Adipose tissue (tissue), 3 donors: ENCODE data around the gene LANCL2. TPM values are rescaled to one million over a fixed set of nuclear protein-coding genes. Genes with fewer than 3 reads are reported as not detected.

Experiments
- H3K27ac ChIP-seq: one replicate; pipeline ENCODE4 v1.5.1; 2013; ENCODE audit warnings: low read depth, low read length
- WGBS, 3 donors: extraction: QIAGEN DNeasy Blood & Tissue Kit; methylation state at CpG; one replicate each; pipeline ENCODE4 v1.1.7; 2013; 5-methylcytosine and 5-hydroxymethylcytosine counted together
- polyA plus RNA-seq, 3 donors: library from polyadenylated mRNA; stranded (reverse); fragments of 200-250 nt; gene quantifications; one replicate each; pipeline ENCODE4 v1.2.3, GENCODE V29; 2013
- donor health status: healthy with polysubstance abuse.
- donor health status: Bipolar disorder and iron deficiency.
- donor health status: healthy.

Gene LANCL2
- polyA plus RNA-seq, 3 donors, result 4.5 to 13.3 (median 6.6) TPM

DNA sequence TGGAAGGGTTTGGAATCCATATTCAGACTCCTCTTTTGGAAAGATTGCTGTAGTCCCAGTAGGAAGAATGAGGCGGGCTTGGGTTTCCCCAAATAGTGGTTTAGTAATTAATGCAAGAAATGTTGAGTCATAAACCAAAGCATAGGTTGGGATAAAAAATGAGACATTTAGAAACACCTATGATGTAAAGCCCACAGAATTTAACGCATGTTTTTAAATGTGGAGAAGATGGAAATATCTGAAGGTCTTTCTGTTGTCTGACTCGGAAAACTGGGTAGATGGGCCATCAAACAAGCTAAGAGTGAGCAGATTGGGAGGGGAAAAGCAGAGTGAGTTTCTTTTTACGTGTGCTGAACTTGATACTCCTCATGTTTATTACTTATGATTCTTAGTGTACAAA, 62.2 kb downstream of the LANCL2 start:
- WGBS, 3 donors, result 64 to 92% (median 76%) methylated on average over 4 of the region's 4 CpGs
- no peak overlapping the region for H3K27ac ChIP-seq

- 76 to 84% (median 81%) methylated on average over 11 of the region's 11 CpGs for WGBS, 3 donors
- no peak overlapping the region for H3K27ac ChIP-seq
These were observed 62.7 kb downstream of the LANCL2 start for GRCh38 chr7:55427800-55428199.

- WGBS, 3 donors, result 53 to 85% (median 77%) methylated on average over 11 of the region's 11 CpGs
- H3K27ac ChIP-seq, result no peak overlapping the region
These were observed 64.8 kb downstream of the LANCL2 start for GRCh38 chr7:55429835-55430499.

DNA sequence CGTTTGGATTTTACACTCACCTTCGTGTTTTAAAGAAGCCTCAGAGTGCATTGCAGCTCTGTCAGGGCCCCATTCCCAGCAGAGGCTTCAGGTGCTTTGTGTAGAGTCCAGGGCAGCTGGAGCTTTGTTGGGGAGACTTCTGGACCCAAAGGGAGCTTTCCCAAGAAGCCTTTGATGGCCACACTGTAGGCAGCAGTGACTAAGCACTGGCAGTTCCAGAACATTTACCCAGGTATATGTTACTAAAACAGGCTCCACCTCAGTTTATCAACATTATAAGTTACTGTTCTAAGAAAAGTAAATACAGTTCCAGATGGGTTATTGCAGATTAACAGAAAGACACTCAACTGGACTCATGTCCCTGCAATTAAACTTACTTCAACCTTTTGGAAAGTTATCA, 66.8 kb downstream of the LANCL2 start:
- no peak overlapping the region for H3K27ac ChIP-seq

GRCh38 chr7:55432506-55432905, 67.4 kb downstream of the LANCL2 start:
- WGBS, 3 donors, result 74 to 87% (median 87%) methylated on average over 3 of the region's 3 CpGs
- H3K27ac ChIP-seq, result no peak overlapping the region

More for the DNA sequence above, 66.8 kb downstream of the LANCL2 start:
- WGBS, 3 donors, result 23 to 48% (median 32%) methylated on average over 2 of the region's 2 CpGs

DNA sequence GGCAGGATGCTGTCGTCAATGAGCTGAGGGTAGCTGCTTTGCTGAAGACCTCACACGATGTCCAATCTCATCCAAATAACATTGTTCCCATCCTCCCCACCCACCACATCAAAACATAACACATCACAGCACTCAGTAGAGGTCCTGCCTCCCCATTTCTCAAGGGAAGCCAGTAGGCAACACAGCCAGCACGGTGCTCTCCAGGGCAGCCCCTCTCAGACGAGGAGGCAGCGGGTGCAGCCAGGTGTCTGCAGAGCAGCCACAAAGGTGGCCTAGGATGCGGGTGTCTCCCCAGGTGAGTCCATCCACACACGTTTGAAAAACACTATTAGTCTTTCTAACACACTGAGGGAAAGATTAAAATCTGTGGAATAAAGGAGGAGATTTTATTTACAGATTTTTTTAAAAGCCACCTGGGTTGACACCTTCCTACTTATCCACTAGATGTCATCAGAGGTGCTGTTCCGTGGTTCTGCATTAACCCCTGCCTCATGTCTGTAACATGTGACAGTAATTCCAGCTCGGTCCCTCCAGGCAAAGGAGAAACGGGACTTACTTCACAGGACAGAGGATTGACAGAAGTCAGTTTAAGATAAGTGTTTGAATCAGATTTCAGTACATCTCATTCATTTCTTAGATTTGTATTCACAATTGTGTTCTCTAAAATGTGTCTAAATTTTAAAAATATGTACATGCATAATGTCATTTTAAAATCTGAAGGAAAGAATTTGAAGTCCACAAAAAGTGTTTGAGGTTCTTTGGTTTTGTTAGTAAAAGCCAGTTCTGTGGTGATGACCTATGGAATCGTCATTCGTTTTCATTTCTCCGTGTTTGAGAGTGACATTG, 68.0 kb downstream of the LANCL2 start:
- 60 to 69% (median 68%) methylated on average over 13 of the region's 13 CpGs for WGBS, 3 donors
- H3K27ac ChIP-seq, result no peak overlapping the region

- no peak overlapping the region for H3K27ac ChIP-seq
- 77 to 84% (median 78%) methylated on average over 10 of the region's 10 CpGs for WGBS, 3 donors
These were observed 70.3 kb downstream of the LANCL2 start for GRCh38 chr7:55435466-55435865.

- WGBS, 3 donors, result 79 to 86% (median 83%) methylated on average over 10 of the region's 10 CpGs
- H3K27ac ChIP-seq, result no peak overlapping the region
These were observed 71.3 kb downstream of the LANCL2 start for GRCh38 chr7:55436457-55436856.

DNA sequence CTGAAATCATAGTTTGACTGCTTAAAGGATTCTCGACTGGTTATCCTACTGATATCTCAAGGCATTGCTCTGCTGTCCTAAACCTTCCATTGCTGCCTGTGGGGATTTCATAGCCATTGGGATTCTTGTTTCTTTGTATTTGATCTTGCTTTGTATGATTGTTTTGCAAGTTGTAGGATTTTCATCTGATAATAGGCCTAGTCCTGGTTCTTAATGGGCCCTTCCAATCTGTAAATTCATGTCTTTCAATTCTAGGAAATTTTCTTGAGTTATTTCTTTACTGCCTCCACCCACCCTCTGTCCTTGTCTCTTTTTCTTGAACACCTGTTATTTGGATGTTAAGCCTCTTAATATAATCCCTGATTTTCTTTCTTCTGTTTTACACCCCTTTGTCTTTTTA, 72.2 kb downstream of the LANCL2 start:
- WGBS, 3 donors, result 94 to 100% (median 96%) methylated on average over 1 of the region's 1 CpG
- no peak overlapping the region for H3K27ac ChIP-seq

DNA sequence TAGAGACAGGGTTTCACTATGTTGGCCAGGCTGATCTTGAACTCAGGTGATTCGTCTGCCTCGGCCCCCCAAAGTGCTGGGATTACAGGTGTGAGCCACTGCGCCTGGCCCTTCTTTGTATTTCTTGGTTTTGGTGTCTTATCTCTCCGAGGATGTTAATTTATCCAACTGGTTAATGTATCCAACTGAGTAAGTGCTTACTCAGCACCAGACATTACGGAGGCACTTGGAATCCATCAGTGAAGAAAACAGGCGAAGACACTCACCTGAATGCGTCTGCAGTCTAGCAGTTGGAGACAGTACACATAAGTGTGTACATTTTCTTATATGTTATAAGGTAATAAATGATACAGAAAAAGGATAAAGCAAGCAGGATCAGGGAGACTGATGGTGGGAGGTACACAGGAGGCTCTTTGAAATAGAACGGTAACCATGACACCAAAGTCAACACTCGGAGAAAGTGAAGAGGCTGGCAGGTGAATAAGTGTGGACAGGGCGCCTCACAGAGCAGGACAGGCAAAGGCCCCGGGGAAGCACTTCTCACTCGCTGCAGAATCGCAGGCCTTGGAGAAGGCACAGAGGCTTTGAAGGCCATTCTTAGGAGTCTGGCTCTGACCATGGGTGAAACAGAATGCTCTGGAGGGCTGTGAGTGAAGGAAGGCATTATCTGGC, 73.1 kb downstream of the LANCL2 start:
- H3K27ac ChIP-seq, result no peak overlapping the region
- WGBS, 3 donors, result 78 to 90% (median 89%) methylated on average over 13 of the region's 13 CpGs

DNA sequence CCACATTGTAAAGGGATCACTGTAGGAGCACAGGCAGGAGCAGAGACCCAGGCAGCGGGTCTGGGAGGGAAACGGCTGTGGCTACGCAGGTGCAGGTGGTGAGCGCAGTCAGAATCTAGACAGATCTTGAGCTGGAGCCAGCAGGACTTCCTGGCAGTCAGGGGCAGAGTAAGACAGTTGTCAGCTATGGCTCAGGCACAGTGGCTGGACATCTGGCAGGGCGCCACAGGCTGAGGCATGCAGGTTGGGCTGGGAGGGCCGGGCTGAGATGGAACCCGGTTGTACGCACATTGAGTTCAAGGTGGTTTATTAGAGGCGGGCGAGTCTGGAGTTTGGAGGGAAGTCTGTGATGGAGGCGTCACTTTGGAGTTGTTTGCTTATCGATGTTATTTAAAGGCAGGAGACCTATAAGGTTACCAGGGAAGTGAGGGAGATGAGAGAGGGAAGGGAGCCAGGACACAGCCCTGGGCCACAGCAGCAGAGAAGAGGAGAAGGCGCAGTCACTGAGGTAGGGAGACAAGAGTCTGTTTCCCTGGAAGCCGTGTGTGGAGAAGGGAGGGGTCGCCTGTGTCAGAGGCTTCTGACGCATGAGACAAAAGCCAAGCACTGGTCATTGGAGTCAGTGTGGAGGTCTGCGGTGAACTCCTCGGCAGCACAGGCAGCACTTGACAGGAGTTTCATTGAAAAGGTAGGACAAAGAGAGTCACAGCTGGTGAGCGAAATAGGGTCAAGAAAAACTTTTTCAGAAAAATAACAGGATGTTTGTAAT, 73.8 kb downstream of the LANCL2 start:
- 53 to 61% (median 55%) methylated on average over 19 of the region's 19 CpGs for WGBS, 3 donors
- H3K27ac ChIP-seq, result no peak overlapping the region

DNA sequence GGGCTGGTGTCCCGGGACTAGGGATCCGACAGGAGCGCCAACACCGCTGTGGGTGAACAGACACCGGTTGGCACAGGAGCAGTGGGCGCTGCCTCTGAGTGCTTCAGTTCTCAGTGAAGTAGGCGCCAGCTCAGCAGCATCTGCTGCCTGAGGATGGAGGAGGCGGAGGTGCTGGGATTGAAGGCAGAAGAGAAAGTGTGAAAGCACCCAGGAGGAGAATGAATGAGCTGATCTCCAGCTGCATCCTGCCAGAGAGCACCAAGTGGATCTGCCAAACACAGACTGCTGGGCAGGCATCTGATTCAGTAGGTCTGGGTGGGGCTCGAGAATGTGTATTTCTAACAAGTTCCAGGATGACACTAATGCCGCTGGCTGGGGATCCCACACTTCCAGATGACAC, 74.5 kb downstream of the LANCL2 start:
- no peak overlapping the region for H3K27ac ChIP-seq
- WGBS, 3 donors, result 74 to 80% (median 78%) methylated on average over 10 of the region's 10 CpGs

GRCh38 chr7:55440040-55440690, 75.0 kb downstream of the LANCL2 start:
- no peak overlapping the region for H3K27ac ChIP-seq
- WGBS, 3 donors, result 74 to 80% (median 78%) methylated on average over 13 of the region's 13 CpGs

- no peak overlapping the region for H3K27ac ChIP-seq
- 89 to 95% (median 91%) methylated on average over 5 of the region's 5 CpGs for WGBS, 3 donors
These were observed 75.9 kb downstream of the LANCL2 start for GRCh38 chr7:55441002-55441401.

- H3K27ac ChIP-seq, result no peak overlapping the region
- WGBS, 3 donors, result 83 to 88% (median 87%) methylated on average over 7 of the region's 7 CpGs
These were observed 76.8 kb downstream of the LANCL2 start for GRCh38 chr7:55441774-55442522.

- 59 to 63% (median 61%) methylated on average over 1 of the region's 1 CpG for WGBS, 3 donors
- no peak overlapping the region for H3K27ac ChIP-seq
These were observed 79.6 kb downstream of the LANCL2 start for GRCh38 chr7:55444786-55445185.

DNA sequence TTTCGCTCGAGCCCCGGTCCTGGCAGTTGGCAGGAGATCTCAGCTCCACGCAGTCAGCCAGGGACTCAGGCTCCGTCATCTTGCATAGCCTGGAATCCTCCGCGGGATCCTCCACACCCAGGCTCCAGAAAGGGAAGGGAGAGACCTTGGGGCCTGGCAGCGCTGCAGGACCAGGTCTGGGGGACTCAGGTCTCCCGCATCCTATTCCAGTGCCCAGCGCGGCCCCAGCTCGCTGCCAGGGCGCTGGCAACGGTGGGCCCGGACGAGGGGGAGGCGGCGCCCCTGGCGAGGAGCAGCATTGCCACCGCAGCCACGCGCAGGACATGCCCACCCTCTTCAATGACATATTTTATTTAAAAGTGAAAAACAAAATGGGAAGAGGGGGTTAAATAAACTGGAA, 83.4 kb downstream of the LANCL2 start:
- 73 to 81% (median 80%) methylated on average over 22 of the region's 22 CpGs for WGBS, 3 donors
- H3K27ac ChIP-seq, result no peak overlapping the region
